Caco-2 (cell line): ENCODE results near the gene MYH14. TPM values are rescaled to one million over a fixed set of nuclear protein-coding genes. Genes with fewer than 3 reads are reported as not detected.
A peak's percentile ranks its signal among the peaks of the same experiment; 100 is the strongest.

Experiments
- BruUV-seq: library from RNA; stranded (reverse); fragments of 400-500 nt; replicated peaks from 2 replicates; lab custom pipeline; 2021; lab: Mats Ljungman, UMichigan
- CTCF ChIA-PET: fragments of 300-600 bp; sonication (Branson Sonifier 250); formaldehyde crosslinking; loops from one replicate; lab custom pipeline; 2022; ENCODE audit warnings: antibody characterized with exemption; lab: Charles Lee
- POLR2A ChIA-PET: fragments of 300-600 bp; sonication (Branson Sonifier 250); formaldehyde crosslinking; loops from one replicate; lab custom pipeline; 2022; ENCODE audit warnings: antibody characterized with exemption; lab: Charles Lee
- DNase-seq, 2 experiments: peaks; one replicate each; pipeline versions ENCODE4 v3.0.0 to v3.0.0-alpha.2; 2020 to 2022
- H3K27me3 ChIP-seq: replicated peaks from 2 replicates; pipeline ENCODE4 v1.6.0; 2011; ENCODE audit warnings: low read length; ENCODE audit not compliant: control insufficient read depth, insufficient read depth
- H3K36me3 ChIP-seq: 2 replicates; pipeline ENCODE4 v1.5.1; 2011; ENCODE audit warnings: low read length; ENCODE audit not compliant: control insufficient read depth, insufficient read depth
- H3K4me1 ChIP-seq: fragments of 250-450 bp; sonication (Bioruptor Pico); 2 replicates; pipeline ENCODE4 v1.5.1; 2020; ENCODE audit warnings: mild to moderate bottlenecking
- H3K4me3 ChIP-seq: 2 replicates; pipeline ENCODE4 v1.5.1; 2011; ENCODE audit warnings: low read depth, mild to moderate bottlenecking, control low read depth, low read length
- H3K9me3 ChIP-seq: fragments of 250-450 bp; sonication (Bioruptor Pico); 2 replicates; pipeline ENCODE4 v1.5.1; 2020; ENCODE audit warnings: mild to moderate bottlenecking, moderate library complexity
- H3K27ac Mint-ChIP-seq: one replicate; pipeline ENCODE4 v1.8.0; 2022; ENCODE audit warnings: mixed read lengths; ENCODE audit not compliant: unreplicated experiment
- H3K27me3 Mint-ChIP-seq: one replicate; pipeline ENCODE4 v1.8.0; 2022; ENCODE audit warnings: mixed read lengths; ENCODE audit not compliant: insufficient read depth, unreplicated experiment
- H3K36me3 Mint-ChIP-seq: one replicate; pipeline ENCODE4 v1.8.0; 2022; ENCODE audit warnings: mild to moderate bottlenecking, mixed read lengths; ENCODE audit not compliant: insufficient read depth, unreplicated experiment
- H3K4me1 Mint-ChIP-seq: one replicate; pipeline ENCODE4 v1.8.0; 2022; ENCODE audit warnings: low read depth, mixed read lengths; ENCODE audit not compliant: unreplicated experiment
- H3K4me3 Mint-ChIP-seq: one replicate; pipeline ENCODE4 v1.8.0; 2022; ENCODE audit warnings: mild to moderate bottlenecking, moderate library complexity, mixed read lengths; ENCODE audit not compliant: unreplicated experiment
- H3K9me3 Mint-ChIP-seq: one replicate; pipeline ENCODE4 v1.8.0; 2022; ENCODE audit warnings: mixed read lengths; ENCODE audit not compliant: unreplicated experiment
- CTCF ChIP-seq, 2 experiments: fragments of 200-600 bp in 1 of 2; IDR thresholded peaks; 1 replicate in 1 of 2; 2 replicates in 1 of 2; pipeline versions ENCODE4 v1.5.1 to v1.8.0; 2011 to 2022; ENCODE audit warnings: antibody characterized with exemption in 1 of 2, control low read depth in 1 of 2, inconsistent platforms in 1 of 2, low read depth in 1 of 2, low read length in 1 of 2, mild to moderate bottlenecking in 1 of 2, moderate library complexity in 1 of 2; ENCODE audit not compliant: insufficient read depth in 1 of 2, severe bottlenecking in 1 of 2, unreplicated experiment in 1 of 2
- intact Hi-C: fragments of 100-400 bp; cut with micrococcal nuclease; formaldehyde crosslinking; loops from one replicate; pipeline ENCODE4 v1.10.0; 2022; ENCODE audit not compliant: unreplicated experiment
- total RNA-seq: library from RNA; stranded (reverse); gene quantifications from 2 replicates; pipeline ENCODE4 v1.2.3, GENCODE V29; 2022

Gene MYH14
- total RNA-seq, 1 experiment from 2014 or later = 89.8 TPM

- BruUV-seq = no TSS peak
- intact Hi-C loops = no loop called here
Observed at GRCh38 chr19:50249636-50250035, 46.2 kb downstream of the MYH14 start.

GRCh38 chr19:50250450-50251136, 47.2 kb downstream of the MYH14 start:
- ChIA-PET CTCF (no interaction called here), POLR2A (no interaction called here)
- Mint-ChIP-seq H3K27ac (no peak overlapping the region), H3K9me3 (peaks cover 15% of the 10 kb centered on the region), H3K4me1 (no peaks in the 10 kb centered on the region), H3K27me3 (no peaks in the 10 kb centered on the region), H3K36me3 (peaks cover 67% of the 10 kb centered on the region), H3K4me3 (no peak overlapping the region)
- peaks cover 14% of the 10 kb centered on the region for H3K36me3 ChIP-seq
- no peak for DNase-seq
- TF ChIP-seq CTCF (IDR thresholded peaks at IDR 0.05; ENCODE audit: insufficient read depth in 1 of 2, low read depth in 1 of 2, low read length in 1 of 2, severe bottlenecking in 1 of 2, unreplicated experiment in 1 of 2) = no peak
- H3K4me1 ChIP-seq = no peaks in the 10 kb centered on the region
- intact Hi-C loops = no loop called here
- BruUV-seq = no TSS peak
- H3K27me3 ChIP-seq = no peaks in the 10 kb centered on the region
- H3K4me3 ChIP-seq = no peak overlapping the region
- peaks cover 11% of the 10 kb centered on the region for H3K9me3 ChIP-seq

More at GRCh38 chr19:50249636-50250035, 46.2 kb downstream of the MYH14 start:
- no peaks in the 10 kb centered on the region for H3K27me3 Mint-ChIP-seq
- H3K36me3 Mint-ChIP-seq = peaks cover 58% of the 10 kb centered on the region
- peaks cover 15% of the 10 kb centered on the region for H3K9me3 Mint-ChIP-seq
- Histone ChIP-seq H3K4me1 (no peaks in the 10 kb centered on the region), H3K36me3 (peaks cover 11% of the 10 kb centered on the region), H3K9me3 (peaks cover 11% of the 10 kb centered on the region), H3K4me3 (no peak overlapping the region), H3K27me3 (no peaks in the 10 kb centered on the region)
- ChIA-PET POLR2A (no interaction called here), CTCF (interaction anchor here (0.5 to 0.7 kb wide), 2 partner anchors 13 to 82 kb away, joined by 3 to 12 read pairs; no protein-coding TSS in a partner anchor)
- no peak for DNase-seq
- H3K27ac Mint-ChIP-seq = no peak overlapping the region
- H3K4me1 Mint-ChIP-seq = no peaks in the 10 kb centered on the region
- H3K4me3 Mint-ChIP-seq = no peak overlapping the region
- no peak for TF ChIP-seq CTCF (IDR thresholded peaks at IDR 0.05; ENCODE audit: insufficient read depth in 1 of 2, low read depth in 1 of 2, low read length in 1 of 2, severe bottlenecking in 1 of 2, unreplicated experiment in 1 of 2)

DNA sequence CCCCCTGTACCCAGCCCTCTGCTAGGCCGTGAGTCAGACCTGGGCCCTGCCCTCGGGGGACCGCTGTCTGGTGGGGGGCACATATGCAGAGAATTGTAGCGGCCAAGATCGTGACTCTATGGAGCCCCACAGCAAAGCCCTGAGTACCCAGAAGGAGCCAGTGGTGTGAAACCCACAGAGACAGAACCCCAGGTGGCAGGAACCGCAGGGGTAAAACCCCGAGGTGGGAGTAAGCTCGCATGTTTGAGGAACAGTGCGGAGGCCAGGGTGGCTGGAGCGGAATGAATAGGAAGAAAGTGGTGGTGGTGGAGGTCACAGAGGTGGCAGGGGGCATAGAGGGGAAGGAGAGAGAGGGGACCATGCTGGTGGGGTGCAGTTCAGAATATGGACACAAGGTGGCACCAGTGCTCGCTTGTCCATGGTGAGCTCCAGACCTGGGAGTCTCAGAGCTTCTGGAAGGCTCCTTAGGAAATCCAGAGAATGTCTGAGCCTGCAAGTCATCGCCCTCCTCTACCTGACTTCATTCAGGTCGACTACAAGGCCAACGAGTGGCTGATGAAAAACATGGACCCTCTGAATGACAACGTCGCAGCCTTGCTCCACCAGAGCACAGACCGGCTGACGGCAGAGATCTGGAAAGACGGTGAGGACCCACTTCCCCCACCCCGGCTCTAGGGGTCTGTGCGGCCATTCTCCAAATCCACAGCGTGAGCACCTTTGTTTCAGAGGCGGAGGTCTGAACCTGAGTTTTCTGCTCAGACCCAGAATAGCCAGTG, 48.9 kb downstream of the MYH14 start:
- Mint-ChIP-seq H3K4me3 (no peak overlapping the region), H3K27me3 (no peaks in the 10 kb centered on the region), H3K4me1 (no peaks in the 10 kb centered on the region), H3K36me3 (peaks cover 78% of the 10 kb centered on the region), H3K27ac (peak overlapping the region; percentile 36), H3K9me3 (peaks cover 15% of the 10 kb centered on the region)
- peak; percentile 50 to 51 for DNase-seq
- Histone ChIP-seq H3K36me3 (peaks cover 18% of the 10 kb centered on the region), H3K4me3 (no peak overlapping the region), H3K4me1 (no peaks in the 10 kb centered on the region), H3K27me3 (no peaks in the 10 kb centered on the region), H3K9me3 (peaks cover 11% of the 10 kb centered on the region)
- ChIA-PET POLR2A (no interaction called here), CTCF (interaction anchor here (0.6 to 1.0 kb wide), 6 partner anchors 9 to 76 kb away, joined by 3 to 4 read pairs (median 3); partner anchors contain the start of gene KCNC3)
- intact Hi-C loops = no loop called here
- no TSS peak for BruUV-seq
- peak; percentile 50 to 78 for TF ChIP-seq CTCF (IDR thresholded peaks at IDR 0.05; ENCODE audit: insufficient read depth in 1 of 2, low read depth in 1 of 2, low read length in 1 of 2, severe bottlenecking in 1 of 2, unreplicated experiment in 1 of 2)
